GM19324 (cell line): ENCODE data around the gene FAM222A.

Source experiments
- ATAC-seq: cut with Tn5 transposase; IDR thresholded peaks from one replicate; pipeline ENCODE4 v1.9.1; 2021; ENCODE audit warnings: mild to moderate bottlenecking, moderate library complexity; ENCODE audit not compliant: unreplicated experiment, low FRiP score

Gene FAM222A

GRCh38 chr12:109757671-109758265 lies 44.1 kb downstream of the FAM222A start:
- ATAC-seq: no peak

GRCh38 chr12:109758426-109759420 lies 45.1 kb downstream of the FAM222A start:
- ATAC-seq: no peak

- no peak for ATAC-seq
These were observed 46.0 kb downstream of the FAM222A start for GRCh38 chr12:109759595-109759994.

GRCh38 chr12:109760031-109760929 lies 46.7 kb downstream of the FAM222A start:
- no peak for ATAC-seq

- ATAC-seq: no peak
These were observed 47.6 kb downstream of the FAM222A start for GRCh38 chr12:109760930-109761921.

- ATAC-seq: no peak
These were observed 48.5 kb downstream of the FAM222A start for GRCh38 chr12:109762071-109762672.

- no peak for ATAC-seq
These were observed 49.1 kb downstream of the FAM222A start for GRCh38 chr12:109762673-109763191.

GRCh38 chr12:109763201-109763841 lies 49.7 kb downstream of the FAM222A start:
- ATAC-seq: no peak

GRCh38 chr12:109764123-109764522 lies 50.5 kb downstream of the FAM222A start:
- ATAC-seq: no peak

- ATAC-seq: no peak
These were observed 51.3 kb downstream of the FAM222A start for GRCh38 chr12:109764776-109765445.

- ATAC-seq: no peak
These were observed 51.8 kb downstream of the FAM222A start for GRCh38 chr12:109765446-109765810.

GRCh38 chr12:109766251-109766778 lies 52.7 kb downstream of the FAM222A start:
- no peak for ATAC-seq

- ATAC-seq: no peak
These were observed 53.8 kb downstream of the FAM222A start for GRCh38 chr12:109767456-109767855.

GRCh38 chr12:109767991-109768900 lies 54.6 kb downstream of the FAM222A start:
- ATAC-seq: no peak

- ATAC-seq: no peak
These were observed 55.5 kb downstream of the FAM222A start for GRCh38 chr12:109768901-109769670.
